ENCODE measurements around the gene GOLGA6C. TPM values are rescaled to one million over a fixed set of nuclear protein-coding genes. Genes with fewer than 3 reads are reported as not detected.
"Not testable (repeated sequence)": the region's sequence is repeated elsewhere in the genome, so short reads cannot be mapped to it uniquely, and the experiment has no call there.

GOLGA6C gene
- total RNA-seq, 4 donors from 2014 or later = not detected

GRCh38 chr15:75314552-75315290 lies 56.6 kb downstream of the GOLGA6C start:
- no peak for DNase-seq
- Histone ChIP-seq H3K36me3 (no peaks in the 10 kb centered on the region), H3K27me3 (peaks cover 6% of the 10 kb centered on the region), H3K4me3 (no peak overlapping the region), H3K4me1 (no peaks in the 10 kb centered on the region), H3K9me3 (no peaks in the 10 kb centered on the region), H3K27ac (no peak overlapping the region)
- in situ Hi-C loops (cut with MboI; ENCODE audit: low pct_ligation_motif_present in 1 of 4, low pct_unique_long_range_greater_than_20kb in 1 of 4, low sequenced_read_pairs in 3 of 4) (loop anchor here in 2 of 4 donors (25.0 kb wide), 2 partner anchors 302 to 1252 kb away; partner anchors contain the start of gene PPCDC (in 1 of the 2)), intact Hi-C loops (cut with DNase I; ENCODE audit: low total_unique reads) (no loop called here)
- WGBS, 2 donors (ENCODE audit: low coverage in 1 of 2) = 85 to 100% methylated on average over 1 to 5 of the region's 5 CpGs
- TF ChIP-seq CTCF (IDR thresholded peaks at IDR 0.05) (no peak), POLR2A (IDR thresholded peaks at IDR 0.05) (no peak), EP300 (IDR thresholded peaks at IDR 0.05; ENCODE audit: low read depth) (no peak), POLR2AphosphoS5 (IDR thresholded peaks at IDR 0.05) (no peak)

- H3K27ac ChIP-seq; H3K27me3 ChIP-seq; H3K4me3 ChIP-seq; DNase-seq; H3K36me3 ChIP-seq; H3K9me3 ChIP-seq; intact Hi-C loops (cut with DNase I; ENCODE audit: low total_unique reads): not testable (repeated sequence)
- H3K4me1 ChIP-seq = peaks cover 0 to 13% (median 3%) of the 10 kb centered on the region in 4 donors
- 84 to 89% methylated on average over 2 to 5 of the region's 5 CpGs for WGBS, 2 donors (ENCODE audit: low coverage in 1 of 2)
- in situ Hi-C loops (cut with MboI; ENCODE audit: low pct_ligation_motif_present in 1 of 4, low pct_unique_long_range_greater_than_20kb in 1 of 4, low sequenced_read_pairs in 3 of 4) = loop anchor here in 2 of 4 donors (25.0 kb wide), 2 partner anchors 307 to 1257 kb away; partner anchors contain the start of gene PPCDC (in 1 of the 2)
These were observed 61.2 kb downstream of the GOLGA6C start for GRCh38 chr15:75319231-75319897.

Small RNA genes lying within 50 kb of the gene (small RNA-seq; reads per million reads assigned to genes)
- gene AC068338.1 = 0 reads per million in 4 donors
- 0 reads per million in 4 donors for gene RN7SL327P
- 0 reads per million in 4 donors for gene RN7SL489P

Other genes with a start within 250 kb of the GOLGA6C start
- gene PPCDC, start 234.7 kb upstream of the GOLGA6C start, total RNA-seq = 10 to 100 TPM in 3 of 4 donors, 1 to 10 TPM in 1; 5.2 to 54.5 (median 25.2) TPM
- 10 to 100 TPM; 20.9 to 27.9 (median 26.7) TPM for gene C15orf39, start 56.5 kb upstream of the GOLGA6C start, total RNA-seq
- not detected for gene GOLGA6D, start 24.5 kb downstream of the GOLGA6C start, total RNA-seq
- gene COMMD4, start 77.7 kb downstream of the GOLGA6C start, total RNA-seq = 10 to 100 TPM; 33.2 to 97.3 (median 70.3) TPM
- 100 to 1,000 TPM in 3 of 4 donors, 10 to 100 TPM in 1; 96.9 to 481 (median 163) TPM for gene NEIL1, start 88.7 kb downstream of the GOLGA6C start, total RNA-seq
- gene MAN2C1, start 110.3 kb downstream of the GOLGA6C start, total RNA-seq = 100 to 1,000 TPM; 215 to 559 (median 411) TPM
- 10 to 100 TPM; 39.3 to 88.0 (median 72.6) TPM for gene SIN3A, start 193.4 kb downstream of the GOLGA6C start, total RNA-seq